ENCODE data around the gene TMEM79.

GRCh38 chr1:156258859-156259258, 25.3 kb upstream of the TMEM79 start:
- no peak for TF ChIP-seq CTCF (IDR thresholded peaks at IDR 0.05)
- TF ChIP-seq EP300 (IDR thresholded peaks at IDR 0.05; ENCODE audit: low read depth), result no peak
